ENCODE measurements around the gene SLK.

DNA sequence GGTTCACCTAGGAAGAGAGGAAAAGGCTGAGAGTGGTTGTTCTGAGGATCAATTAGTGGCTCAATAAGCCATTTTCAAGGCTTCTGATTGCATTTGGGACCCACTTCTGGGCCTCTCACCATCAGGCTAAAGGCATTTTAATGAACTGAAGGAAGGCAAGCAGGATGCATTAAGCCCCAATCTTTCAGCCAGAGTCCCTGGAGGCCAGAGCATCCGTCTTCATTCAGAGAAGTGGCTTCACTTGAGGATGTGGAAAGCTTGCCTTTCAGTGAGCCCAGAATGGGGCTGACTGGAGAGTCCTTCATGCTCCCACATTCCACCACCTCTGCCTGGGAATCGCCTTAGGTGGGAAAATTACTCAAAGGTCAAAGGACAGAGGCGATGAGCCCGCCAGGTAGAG lies 76.9 kb downstream of the SLK start:
- TF ChIP-seq CTCF (IDR thresholded peaks at IDR 0.05) (no peak), ZFX (IDR thresholded peaks at IDR 0.05; ENCODE audit: borderline replicate concordance) (no peak)

Data from 22Rv1 (cell line).